ENCODE measurements around the gene CCDC141.
A peak's percentile ranks its signal among the peaks of the same experiment; 100 is the strongest.

The CCDC141 gene

GRCh38 chr2:178917555-178917954 is 132.4 kb downstream of the CCDC141 start:
- TF ChIP-seq SNAI2 (CRISPR knock-in tag; IDR thresholded peaks at IDR 0.05) (no peak), ARNTL (CRISPR knock-in tag; IDR thresholded peaks at IDR 0.05; ENCODE audit: borderline replicate concordance, low read depth) (no peak), CSDC2 (CRISPR knock-in tag; IDR thresholded peaks at IDR 0.05) (no peak), ZNF8 (CRISPR knock-in tag; IDR thresholded peaks at IDR 0.05) (no peak), PATZ1 (CRISPR knock-in tag; IDR thresholded peaks at IDR 0.05; ENCODE audit: borderline replicate concordance) (no peak)
- no peak for ATAC-seq

- ATAC-seq, result no peak
- no peak for TF ChIP-seq ZFP30 (CRISPR knock-in tag; IDR thresholded peaks at IDR 0.05)
Measured at GRCh38 chr2:178915423-178916173, 134.3 kb downstream of the CCDC141 start.

DNA sequence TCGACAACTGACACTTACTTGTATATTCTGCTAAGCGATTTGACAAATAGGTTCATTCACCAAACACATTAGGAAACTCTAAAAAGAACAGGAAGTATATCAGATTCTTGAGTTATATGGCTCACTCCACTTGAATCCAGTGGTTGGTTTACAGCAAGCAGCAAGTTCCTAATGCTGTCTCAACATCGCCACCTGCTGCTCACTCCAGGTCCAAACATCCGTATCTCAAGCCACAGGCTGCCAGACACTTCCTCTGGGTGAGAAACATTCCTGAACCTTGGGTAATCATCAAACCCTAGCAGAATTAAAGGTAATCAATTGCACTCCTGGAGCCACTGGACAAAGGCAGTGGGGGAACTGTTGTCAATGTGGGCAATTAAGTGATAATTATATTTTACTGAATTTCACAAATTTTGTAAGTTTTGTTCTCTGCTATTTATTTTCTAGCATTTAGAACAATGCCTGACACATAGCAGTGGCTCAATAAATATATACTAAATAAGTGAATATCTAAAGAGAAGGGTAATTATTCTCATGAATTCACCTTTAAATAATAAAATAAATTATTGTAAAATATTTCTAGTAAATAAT is 135.6 kb downstream of the CCDC141 start:
- ATAC-seq, result peak; percentile 98
- TF ChIP-seq GLIS3 (CRISPR knock-in tag; IDR thresholded peaks at IDR 0.05), result no peak
- no peak for TF ChIP-seq ESRRG (CRISPR knock-in tag; IDR thresholded peaks at IDR 0.05)
- no peak for TF ChIP-seq TOX (CRISPR knock-in tag; IDR thresholded peaks at IDR 0.05; ENCODE audit: borderline replicate concordance)
- no peak for TF ChIP-seq ZFP3 (CRISPR knock-in tag; IDR thresholded peaks at IDR 0.05)
- TF ChIP-seq ZNF8 (CRISPR knock-in tag; IDR thresholded peaks at IDR 0.05), result no peak
- TF ChIP-seq CSDC2 (CRISPR knock-in tag; IDR thresholded peaks at IDR 0.05), result no peak

- ATAC-seq, result no peak
- TF ChIP-seq OSR1 (CRISPR knock-in tag; IDR thresholded peaks at IDR 0.05), result no peak
- TF ChIP-seq ESRRG (CRISPR knock-in tag; IDR thresholded peaks at IDR 0.05), result no peak
- TF ChIP-seq TCF4 (CRISPR knock-in tag; IDR thresholded peaks at IDR 0.05; ENCODE audit: borderline replicate concordance), result no peak
- no peak for TF ChIP-seq GLIS3 (CRISPR knock-in tag; IDR thresholded peaks at IDR 0.05)
- TF ChIP-seq ARNTL (CRISPR knock-in tag; IDR thresholded peaks at IDR 0.05; ENCODE audit: borderline replicate concordance, low read depth), result no peak
- TF ChIP-seq ZFP30 (CRISPR knock-in tag; IDR thresholded peaks at IDR 0.05), result no peak
- TF ChIP-seq ZNF565 (CRISPR knock-in tag; conservative IDR thresholded peaks at IDR 0.05; ENCODE audit: low read depth), result no peak
- no peak for TF ChIP-seq CSDC2 (CRISPR knock-in tag; IDR thresholded peaks at IDR 0.05)
Measured at GRCh38 chr2:178913049-178913441, 136.9 kb downstream of the CCDC141 start.

DNA sequence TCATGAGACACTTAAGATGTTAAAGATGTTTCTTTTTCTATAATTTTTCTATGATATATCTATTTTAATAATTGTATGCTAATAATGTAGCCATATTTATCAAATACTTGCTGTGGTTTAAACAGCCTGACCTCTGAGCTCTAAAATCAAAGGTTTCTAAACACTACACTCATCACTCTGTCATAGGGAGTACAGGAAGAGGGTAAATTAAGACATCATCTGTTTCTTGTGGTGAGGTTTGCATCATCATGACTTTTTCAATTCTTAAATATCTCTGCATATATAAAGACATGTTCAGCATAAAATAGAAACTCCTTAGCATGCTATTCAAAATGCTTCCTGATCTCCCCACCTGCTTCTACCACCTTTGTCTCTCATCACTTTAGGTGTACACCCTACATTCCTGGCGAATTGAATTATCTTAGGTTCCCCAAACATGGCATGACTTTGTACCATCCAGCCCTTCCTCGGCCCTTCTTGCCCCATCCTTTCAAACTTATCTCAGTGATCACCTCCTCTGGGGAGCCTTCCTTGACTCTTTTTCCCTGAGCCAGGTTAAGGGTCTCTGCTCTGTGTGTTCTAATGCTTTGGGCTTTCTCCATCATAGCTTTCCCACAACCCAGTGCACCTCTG is 137.4 kb downstream of the CCDC141 start:
- no peak for TF ChIP-seq ZNF565 (CRISPR knock-in tag; conservative IDR thresholded peaks at IDR 0.05; ENCODE audit: low read depth)
- no peak for TF ChIP-seq TOX (CRISPR knock-in tag; IDR thresholded peaks at IDR 0.05; ENCODE audit: borderline replicate concordance)
- no peak for TF ChIP-seq RARB (CRISPR knock-in tag; IDR thresholded peaks at IDR 0.05)
- no peak for TF ChIP-seq ZNF8 (CRISPR knock-in tag; IDR thresholded peaks at IDR 0.05)
- TF ChIP-seq ESRRG (CRISPR knock-in tag; IDR thresholded peaks at IDR 0.05), result no peak
- no peak for TF ChIP-seq GLIS3 (CRISPR knock-in tag; IDR thresholded peaks at IDR 0.05)
- TF ChIP-seq PPARA (CRISPR knock-in tag; IDR thresholded peaks at IDR 0.05; ENCODE audit: borderline replicate concordance), result no peak
- no peak; the same call in 2 of the 3 replicates for ATAC-seq

GRCh38 chr2:178911039-178911438 is 138.9 kb downstream of the CCDC141 start:
- TF ChIP-seq PATZ1 (CRISPR knock-in tag; IDR thresholded peaks at IDR 0.05; ENCODE audit: borderline replicate concordance) (no peak), TCF4 (CRISPR knock-in tag; IDR thresholded peaks at IDR 0.05; ENCODE audit: borderline replicate concordance) (no peak), ZFP30 (CRISPR knock-in tag; IDR thresholded peaks at IDR 0.05) (no peak), ZNF565 (CRISPR knock-in tag; conservative IDR thresholded peaks at IDR 0.05; ENCODE audit: low read depth) (no peak), TOX (CRISPR knock-in tag; IDR thresholded peaks at IDR 0.05; ENCODE audit: borderline replicate concordance) (no peak), CSDC2 (CRISPR knock-in tag; IDR thresholded peaks at IDR 0.05) (no peak), ZNF70 (CRISPR knock-in tag; IDR thresholded peaks at IDR 0.05) (no peak), RARB (CRISPR knock-in tag; IDR thresholded peaks at IDR 0.05) (no peak), OSR1 (CRISPR knock-in tag; IDR thresholded peaks at IDR 0.05) (no peak), BACH2 (CRISPR knock-in tag; IDR thresholded peaks at IDR 0.05; ENCODE audit: borderline replicate concordance) (no peak), ARNTL (CRISPR knock-in tag; IDR thresholded peaks at IDR 0.05; ENCODE audit: borderline replicate concordance, low read depth) (no peak), ZFP3 (CRISPR knock-in tag; IDR thresholded peaks at IDR 0.05) (no peak), PPARA (CRISPR knock-in tag; IDR thresholded peaks at IDR 0.05; ENCODE audit: borderline replicate concordance) (no peak), GLIS3 (CRISPR knock-in tag; IDR thresholded peaks at IDR 0.05) (no peak), SNAI2 (CRISPR knock-in tag; IDR thresholded peaks at IDR 0.05) (no peak), ZNF8 (CRISPR knock-in tag; IDR thresholded peaks at IDR 0.05) (no peak)

More at GRCh38 chr2:178911039-178911438, 138.9 kb downstream of the CCDC141 start:
- ATAC-seq, result no peak
